B cell (primary cell): ENCODE data around the gene NBPF3. TPM values are rescaled to one million over a fixed set of nuclear protein-coding genes. Genes with fewer than 3 reads are reported as not detected.

ENCODE experiments used
- ATAC-seq: fragments of 200-7000 bp; cut with Tn5 transposase; one replicate; pipeline ENCODE4 v1.10.0; 2021; ENCODE audit warnings: low read depth, mild to moderate bottlenecking, moderate number of reproducible peaks, moderate library complexity
- CTCF ChIA-PET: fragments of 350-600 bp; sonication (Branson Sonifier 250); formaldehyde crosslinking; loops from one replicate; lab custom pipeline; 2021; ENCODE audit warnings: antibody characterized with exemption, inconsistent platforms; lab: Charles Lee
- POLR2A ChIA-PET: fragments of 350-600 bp; sonication (Branson Sonifier 250); formaldehyde crosslinking; loops from one replicate; lab custom pipeline; 2021; ENCODE audit warnings: antibody characterized with exemption; lab: Charles Lee
- DNase-seq: peaks from one replicate; pipeline ENCODE4 v3.0.0; 2013
- H2AFZ ChIP-seq: 2 replicates; pipeline ENCODE4 v1.6.1; 2012; ENCODE audit warnings: mild to moderate bottlenecking, low read depth, low read length; ENCODE audit not compliant: insufficient read depth, poor library complexity, severe bottlenecking
- H3K27ac ChIP-seq, 2 donors: 1 replicate in 1 of 2; 2 replicates in 1 of 2; pipeline ENCODE4 v1.5.1; 2012 to 2013; ENCODE audit warnings: low read length in 2 of 2, mild to moderate bottlenecking in 2 of 2, moderate library complexity in 1 of 2
- H3K27me3 ChIP-seq, 4 experiments: fragments of 200-600 bp in 1 of 4; sonication (generic) in 1 of 4; replicated peaks in 1 of 4; 1 replicate in 2 of 4; 2 replicates in 2 of 4; pipeline versions ENCODE4 v1.6.1 to v1.7.0; 2013 to 2016; ENCODE audit warnings: low read length in 3 of 4, mild to moderate bottlenecking in 2 of 4, mixed read lengths in 1 of 4, moderate library complexity in 1 of 4; ENCODE audit not compliant: insufficient read depth in 4 of 4, control insufficient read depth in 3 of 4; ENCODE audit errors: control extremely low read depth in 1 of 4
- H3K36me3 ChIP-seq, 2 experiments: replicated peaks in 1 of 2; 1 replicate in 1 of 2; 2 replicates in 1 of 2; pipeline versions ENCODE4 v1.6.1 to v1.7.1; 2013; ENCODE audit warnings: low read length in 1 of 2; ENCODE audit not compliant: insufficient read depth in 2 of 2, control insufficient read depth in 1 of 2; ENCODE audit errors: control extremely low read depth in 1 of 2, extremely low read depth in 1 of 2
- H3K4me1 ChIP-seq, 2 donors: fragments of 200-600 bp in 1 of 2; sonication (generic) in 1 of 2; 1 replicate in 1 of 2; 2 replicates in 1 of 2; pipeline versions ENCODE4 v1.5.1 to v1.6.1; 2013 to 2017; ENCODE audit warnings: low read length in 2 of 2; ENCODE audit not compliant: control insufficient read depth in 2 of 2, insufficient read depth in 2 of 2
- H3K4me2 ChIP-seq: replicated peaks from 2 replicates; pipeline ENCODE3; 2012; ENCODE audit warnings: mild to moderate bottlenecking, low read depth, low read length; ENCODE audit not compliant: poor library complexity, severe bottlenecking
- H3K4me3 ChIP-seq, 5 experiments: fragments of 200-600 bp in 1 of 5; sonication (generic) in 1 of 5; 1 replicate in 3 of 5; 2 replicates in 2 of 5; pipeline versions ENCODE4 v1.5.1 to v1.7.0; 2011 to 2016; ENCODE audit warnings: low read length in 4 of 5, mild to moderate bottlenecking in 4 of 5, low read depth in 2 of 5, control low read depth in 1 of 5, moderate library complexity in 1 of 5; ENCODE audit not compliant: insufficient read depth in 1 of 5; ENCODE audit errors: control extremely low read depth in 1 of 5, extremely low read depth in 1 of 5
- H3K79me2 ChIP-seq: fragments of 200-600 bp; sonication (generic); one replicate; pipeline ENCODE4 v1.6.0; 2016; ENCODE audit warnings: low read length; ENCODE audit not compliant: control insufficient read depth, insufficient read depth
- H3K9ac ChIP-seq: fragments of 200-600 bp; sonication (generic); 2 replicates; pipeline ENCODE4 v1.6.1; 2017; ENCODE audit warnings: mild to moderate bottlenecking, low read length, moderate library complexity
- H3K9me3 ChIP-seq, 3 donors: one replicate each; pipeline versions ENCODE4 v1.6.1 to v1.7.1; 2013; ENCODE audit warnings: low read length in 2 of 3; ENCODE audit not compliant: control insufficient read depth in 2 of 3, insufficient read depth in 1 of 3; ENCODE audit errors: control extremely low read depth in 1 of 3
- H4K20me1 ChIP-seq: 2 replicates; pipeline ENCODE4 v1.6.0; 2012; ENCODE audit warnings: mild to moderate bottlenecking, low read length; ENCODE audit not compliant: insufficient read depth, control insufficient read depth, poor library complexity, severe bottlenecking
- H3K27ac Mint-ChIP-seq: one replicate; pipeline ENCODE4 v1.8.0; 2021; ENCODE audit warnings: mixed read lengths
- H3K27me3 Mint-ChIP-seq: one replicate; pipeline ENCODE4 v1.8.0; 2021; ENCODE audit warnings: mixed read lengths
- H3K4me1 Mint-ChIP-seq: one replicate; pipeline ENCODE4 v1.8.0; 2021; ENCODE audit warnings: mixed read lengths
- H3K4me3 Mint-ChIP-seq: one replicate; pipeline ENCODE4 v1.8.0; 2021; ENCODE audit warnings: mixed read lengths
- H3K9me3 Mint-ChIP-seq: one replicate; pipeline ENCODE4 v1.8.0; 2022; ENCODE audit warnings: mixed read lengths; ENCODE audit not compliant: insufficient read depth
- CTCF ChIP-seq: fragments of 200-600 bp; IDR thresholded peaks from one replicate; pipeline ENCODE4 v1.8.0; 2022; ENCODE audit warnings: antibody characterized with exemption, mild to moderate bottlenecking
- EZH2 ChIP-seq: IDR thresholded peaks from 2 replicates; pipeline ENCODE4 v1.6.1; 2012; ENCODE audit warnings: borderline replicate concordance, low read depth, mild to moderate bottlenecking, moderate library complexity, low read length; ENCODE audit not compliant: insufficient read depth, poor library complexity, severe bottlenecking
- WGBS: methylation state at CpG from one replicate; pipeline ENCODE4 v1.1.5; 2013; ENCODE audit warnings: missing lambda C conversion rate; ENCODE audit not compliant: insufficient coverage; 5-methylcytosine and 5-hydroxymethylcytosine counted together
- intact Hi-C: fragments of 100-400 bp; cut with micrococcal nuclease; formaldehyde crosslinking; loops from one replicate; pipeline ENCODE4 v1.10.0; 2022
- polyA plus RNA-seq: library from polyadenylated mRNA; depleted of rRNA; stranded (reverse); fragments of >200 nt; gene quantifications from 2 replicates; pipeline ENCODE4 v1.2.3, GENCODE V29; 2012
- total RNA-seq, 2 donors: library from RNA; stranded (reverse); fragments of 120-200 nt in 1 of 2; gene quantifications; 1 replicate in 1 of 2; 2 replicates in 1 of 2; pipeline versions ENCODE4 v1.2.3 to v1.2.4, GENCODE V29; 2013 to 2022

The NBPF3 gene
- total and polyA plus RNA-seq, 2 donors (not counting 1 experiment from before 2014, with no cell fraction given) = 2.0 to 4.2 TPM

DNA sequence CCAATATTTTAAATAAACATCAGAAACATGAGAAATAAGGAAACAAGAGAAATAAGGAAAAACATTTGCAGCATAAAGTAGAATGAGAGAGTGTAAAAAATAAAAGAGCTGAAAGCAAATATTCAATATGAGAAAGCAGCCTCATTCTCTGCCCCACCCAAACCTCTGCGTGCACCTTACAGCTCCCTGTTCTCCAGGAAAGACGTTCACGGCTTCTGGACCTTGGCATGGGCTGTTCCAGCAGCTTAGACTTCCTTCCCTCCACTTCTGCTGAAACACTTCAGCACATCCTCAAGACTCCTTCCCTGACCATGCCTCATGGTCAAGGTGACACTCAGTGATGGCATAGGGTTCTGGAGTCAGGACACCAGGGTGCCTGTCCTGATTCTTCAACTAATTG is 92.6 kb downstream of the NBPF3 start:
- ChIA-PET CTCF (interaction anchor here (1.2 to 8.8 kb wide), 6 partner anchors 9 to 164 kb away, joined by 4 to 186 read pairs (median 4); partner anchors contain the start of gene ALPL), POLR2A (no interaction called here)
- ATAC-seq = no peak
- no peak for TF ChIP-seq EZH2
- intact Hi-C loops = no loop called here
- H3K4me1 ChIP-seq = peaks cover 0 to 10% of the 10 kb centered on the region in 2 donors
- H3K9ac ChIP-seq = no peak overlapping the region
- Mint-ChIP-seq H3K27ac (peak overlapping the region; percentile 32), H3K4me3 (no peak overlapping the region), H3K27me3 (peaks cover 8% of the 10 kb centered on the region), H3K4me1 (peaks cover 5% of the 10 kb centered on the region), H3K9me3 (no peaks in the 10 kb centered on the region)
- no peak overlapping the region for H3K27ac ChIP-seq
- no peaks in the 10 kb centered on the region for H3K79me2 ChIP-seq
- no peak overlapping the region for H2AFZ ChIP-seq
- no peak overlapping the region for H3K4me2 ChIP-seq
- DNase-seq = no peak
- peaks cover 0 to 9% (median 0%) of the 10 kb centered on the region in 3 donors for H3K9me3 ChIP-seq
- H3K36me3 ChIP-seq = no peaks in the 10 kb centered on the region
- WGBS = 89% methylated on average over 3 of the region's 3 CpGs
- no peak overlapping the region for H3K4me3 ChIP-seq
- no peaks in the 10 kb centered on the region for H4K20me1 ChIP-seq
- peaks cover 0 to 4% (median under 1%) of the 10 kb centered on the region in 4 experiments for H3K27me3 ChIP-seq

DNA sequence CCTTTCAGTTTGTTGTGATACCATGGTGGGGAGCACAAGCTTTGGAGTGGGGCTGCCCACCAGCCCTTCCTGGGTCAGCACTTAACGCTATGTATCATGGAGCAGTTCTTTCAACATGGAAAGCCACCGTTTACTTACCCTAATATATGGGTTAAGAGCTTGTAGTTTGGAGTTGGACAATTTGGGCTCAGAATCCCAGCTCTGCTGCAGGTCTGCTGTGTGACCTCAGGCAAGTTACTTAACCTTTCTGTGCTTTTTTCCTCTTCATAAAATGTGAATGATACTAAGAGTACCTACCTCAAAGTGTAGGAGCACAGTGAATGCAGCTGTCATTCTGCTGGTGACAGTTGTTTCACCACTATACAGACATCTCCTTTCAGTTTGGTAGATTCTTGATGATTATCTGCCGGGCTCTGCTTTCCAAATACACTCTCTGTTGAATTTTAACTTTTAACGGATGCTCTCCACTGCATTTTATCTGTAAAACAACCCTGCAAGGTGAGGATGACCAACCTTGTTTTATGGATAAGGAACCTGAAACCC is 93.1 kb downstream of the NBPF3 start:
- H3K4me1 ChIP-seq = peaks cover 0 to 10% of the 10 kb centered on the region in 2 donors
- ATAC-seq (no peak), DNase-seq (no peak)
- H3K9me3 ChIP-seq = peaks cover 0 to 9% (median 0%) of the 10 kb centered on the region in 3 donors
- no peak overlapping the region for H3K4me3 ChIP-seq
- H3K9me3 Mint-ChIP-seq = no peaks in the 10 kb centered on the region
- peaks cover 0 to 9% (median 2%) of the 10 kb centered on the region in 4 experiments for H3K27me3 ChIP-seq
- no peak overlapping the region for H3K9ac ChIP-seq
- H3K27me3 Mint-ChIP-seq = peaks cover 12% of the 10 kb centered on the region
- ChIA-PET CTCF (interaction anchor here (0.5 to 8.8 kb wide), 7 partner anchors 9 to 301 kb away, joined by 3 to 186 read pairs (median 4); partner anchors contain the start of gene ALPL), POLR2A (no interaction called here)
- no peak overlapping the region for H3K27ac ChIP-seq
- H3K4me2 ChIP-seq = no peak overlapping the region
- no peak for TF ChIP-seq CTCF
- no peak for TF ChIP-seq EZH2
- intact Hi-C loops = no loop called here
- no peaks in the 10 kb centered on the region for H4K20me1 ChIP-seq
- H3K36me3 ChIP-seq = no peaks in the 10 kb centered on the region
- H3K4me3 Mint-ChIP-seq = no peak overlapping the region
- WGBS = 100% methylated on average over 1 of the region's 4 CpGs
- H3K79me2 ChIP-seq = no peaks in the 10 kb centered on the region
- H2AFZ ChIP-seq = no peak overlapping the region
- no peak overlapping the region for H3K27ac Mint-ChIP-seq
- H3K4me1 Mint-ChIP-seq = peaks cover 5% of the 10 kb centered on the region
